A673 (cell line): ENCODE measurements around the gene FASTKD1. TPM values are rescaled to one million over a fixed set of nuclear protein-coding genes. Genes with fewer than 3 reads are reported as not detected.

ENCODE experiments used
- BruUV-seq: library from RNA; stranded (reverse); fragments of 400-500 nt; replicated peaks from 2 replicates; lab custom pipeline; 2021; lab: Mats Ljungman, UMichigan
- CTCF ChIA-PET: fragments of 300-600 bp; sonication (Branson Sonifier 250); formaldehyde crosslinking; loops from one replicate; lab custom pipeline; 2022; ENCODE audit warnings: antibody characterized with exemption; lab: Charles Lee
- POLR2A ChIA-PET: fragments of 300-600 bp; sonication (Branson Sonifier 250); formaldehyde crosslinking; loops from one replicate; lab custom pipeline; 2022; ENCODE audit warnings: antibody characterized with exemption; ENCODE audit not compliant: low non-redundant PET; lab: Charles Lee
- DNase-seq: peaks from one replicate; pipeline ENCODE4 v3.0.0-alpha.2; 2015; ENCODE audit warnings: low spot score
- H3K27ac ChIP-seq: fragments of 200-600 bp; sonication (generic); 2 replicates; pipeline ENCODE4 v1.5.1; 2016; ENCODE audit warnings: mixed run types, low read depth, mild to moderate bottlenecking, mixed read lengths, antibody characterized with exemption, low read length; ENCODE audit not compliant: poor library complexity, severe bottlenecking
- H3K27me3 ChIP-seq: fragments of 200-600 bp; sonication (generic); replicated peaks from 2 replicates; pipeline ENCODE4 v1.6.1; 2017; ENCODE audit warnings: mixed run types, low read depth, mild to moderate bottlenecking, mixed read lengths, antibody characterized with exemption, low read length; ENCODE audit not compliant: insufficient read depth, poor library complexity
- H3K36me3 ChIP-seq: fragments of 200-600 bp; sonication (generic); 2 replicates; pipeline ENCODE4 v1.6.1; 2016; ENCODE audit warnings: mixed run types, mild to moderate bottlenecking, mixed read lengths, antibody characterized with exemption, low read length; ENCODE audit not compliant: insufficient read depth, poor library complexity, severe bottlenecking
- H3K4me1 ChIP-seq: fragments of 200-600 bp; sonication (generic); 2 replicates; pipeline ENCODE4 v1.6.1; 2017; ENCODE audit warnings: mixed run types, mild to moderate bottlenecking, mixed read lengths, antibody characterized with exemption, low read length; ENCODE audit not compliant: insufficient read depth, poor library complexity, severe bottlenecking
- H3K4me3 ChIP-seq: fragments of 200-600 bp; sonication (generic); 2 replicates; pipeline ENCODE4 v1.5.1; 2016; ENCODE audit warnings: low read depth, mixed run types, mild to moderate bottlenecking, mixed read lengths, low read length; ENCODE audit not compliant: poor library complexity, severe bottlenecking
- H3K9me3 ChIP-seq: fragments of 200-600 bp; sonication (generic); 2 replicates; pipeline ENCODE4 v1.6.1; 2016; ENCODE audit warnings: mixed run types, low read depth, mild to moderate bottlenecking, mixed read lengths, antibody characterized with exemption, low read length; ENCODE audit not compliant: poor library complexity, severe bottlenecking
- EZH2 ChIP-seq: fragments of 200-600 bp; sonication (generic); IDR thresholded peaks from 2 replicates; pipeline ENCODE4 v1.6.1; 2017; ENCODE audit warnings: borderline replicate concordance, low read depth, mild to moderate bottlenecking, mixed read lengths, antibody characterized with exemption, low read length; ENCODE audit not compliant: poor library complexity, severe bottlenecking
- intact Hi-C: fragments of 100-400 bp; cut with micrococcal nuclease; formaldehyde crosslinking; loops from one replicate; pipeline ENCODE4 v1.10.0; 2022; ENCODE audit not compliant: unreplicated experiment
- total RNA-seq: library from RNA; stranded (reverse); gene quantifications from 2 replicates; pipeline ENCODE4 v1.2.3, GENCODE V29; 2021
- TF ChIP-seq, protein P1 (sequence below): fragments of 300-800, 200-600 bp; sonication (generic); conservative IDR thresholded peaks from 2 replicates; pipeline ENCODE4 v1.5.1; 2017; ENCODE audit warnings: low read depth, mild to moderate bottlenecking, antibody characterized with exemption, low read length, moderate library complexity, mixed read lengths

Gene FASTKD1
- total RNA-seq, 1 experiment from 2014 or later: 37.3 TPM

DNA sequence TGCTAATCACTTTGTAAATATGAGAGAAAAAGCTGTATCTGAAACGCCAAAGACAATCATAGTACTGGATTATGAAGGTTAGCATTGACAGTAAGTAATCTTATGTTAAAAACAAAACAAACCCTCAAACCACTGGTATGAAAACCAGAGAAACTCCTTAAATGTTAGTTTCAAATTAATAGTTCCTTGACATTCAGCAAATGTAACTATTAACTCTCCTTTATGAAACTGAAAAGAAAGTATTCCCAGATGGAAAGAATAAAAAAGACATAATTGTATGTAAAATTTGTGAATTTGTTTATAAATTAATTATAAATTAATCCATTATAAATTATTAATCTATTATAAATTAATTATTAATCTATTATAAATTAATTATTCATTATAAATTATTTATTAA lies 12.3 kb downstream of the FASTKD1 start:
- intact Hi-C loops: no loop called here
- CTCF ChIA-PET: no interaction called here
- Histone ChIP-seq H3K4me1 (no peaks in the 10 kb centered on the region), H3K9me3 (no peaks in the 10 kb centered on the region), H3K4me3 (no peak overlapping the region), H3K36me3 (no peaks in the 10 kb centered on the region), H3K27ac (no peak overlapping the region), H3K27me3 (no peaks in the 10 kb centered on the region)
- POLR2A ChIA-PET: no interaction called here
- no TSS peak for BruUV-seq
- peak; percentile 9 for DNase-seq
- no peak for TF ChIP-seq EZH2
- TF ChIP-seq, protein P1, sequence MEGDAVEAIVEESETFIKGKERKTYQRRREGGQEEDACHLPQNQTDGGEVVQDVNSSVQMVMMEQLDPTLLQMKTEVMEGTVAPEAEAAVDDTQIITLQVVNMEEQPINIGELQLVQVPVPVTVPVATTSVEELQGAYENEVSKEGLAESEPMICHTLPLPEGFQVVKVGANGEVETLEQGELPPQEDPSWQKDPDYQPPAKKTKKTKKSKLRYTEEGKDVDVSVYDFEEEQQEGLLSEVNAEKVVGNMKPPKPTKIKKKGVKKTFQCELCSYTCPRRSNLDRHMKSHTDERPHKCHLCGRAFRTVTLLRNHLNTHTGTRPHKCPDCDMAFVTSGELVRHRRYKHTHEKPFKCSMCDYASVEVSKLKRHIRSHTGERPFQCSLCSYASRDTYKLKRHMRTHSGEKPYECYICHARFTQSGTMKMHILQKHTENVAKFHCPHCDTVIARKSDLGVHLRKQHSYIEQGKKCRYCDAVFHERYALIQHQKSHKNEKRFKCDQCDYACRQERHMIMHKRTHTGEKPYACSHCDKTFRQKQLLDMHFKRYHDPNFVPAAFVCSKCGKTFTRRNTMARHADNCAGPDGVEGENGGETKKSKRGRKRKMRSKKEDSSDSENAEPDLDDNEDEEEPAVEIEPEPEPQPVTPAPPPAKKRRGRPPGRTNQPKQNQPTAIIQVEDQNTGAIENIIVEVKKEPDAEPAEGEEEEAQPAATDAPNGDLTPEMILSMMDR: no peak

DNA sequence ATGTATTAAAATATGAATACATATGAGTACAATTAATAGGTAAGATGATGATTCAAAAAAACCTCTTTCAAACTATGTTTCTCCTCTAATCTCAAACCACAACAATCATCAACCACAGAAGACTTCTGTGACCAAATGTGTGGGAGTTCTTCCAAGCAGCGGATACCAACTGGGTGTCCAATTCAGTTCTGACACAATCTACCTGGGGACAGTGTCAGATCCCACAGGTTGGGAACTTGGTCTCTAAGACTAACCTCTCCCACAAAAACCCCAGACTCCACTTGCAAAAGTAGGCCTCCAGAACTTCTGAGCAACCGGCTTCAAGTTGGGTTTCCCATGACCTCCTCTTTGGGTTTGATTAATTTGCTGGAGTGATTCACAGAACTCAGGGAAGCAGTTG lies 26.9 kb downstream of the FASTKD1 start:
- ChIA-PET CTCF (no interaction called here), POLR2A (no interaction called here)
- no peaks in the 10 kb centered on the region for H3K4me1 ChIP-seq
- no peak for TF ChIP-seq EZH2
- TF ChIP-seq, protein P1: no peak
- no peak overlapping the region for H3K27ac ChIP-seq
- H3K9me3 ChIP-seq: no peaks in the 10 kb centered on the region
- H3K4me3 ChIP-seq: no peak overlapping the region
- no TSS peak for BruUV-seq
- no peaks in the 10 kb centered on the region for H3K27me3 ChIP-seq
- H3K36me3 ChIP-seq: no peaks in the 10 kb centered on the region
- intact Hi-C loops: no loop called here
- DNase-seq: no peak

DNA sequence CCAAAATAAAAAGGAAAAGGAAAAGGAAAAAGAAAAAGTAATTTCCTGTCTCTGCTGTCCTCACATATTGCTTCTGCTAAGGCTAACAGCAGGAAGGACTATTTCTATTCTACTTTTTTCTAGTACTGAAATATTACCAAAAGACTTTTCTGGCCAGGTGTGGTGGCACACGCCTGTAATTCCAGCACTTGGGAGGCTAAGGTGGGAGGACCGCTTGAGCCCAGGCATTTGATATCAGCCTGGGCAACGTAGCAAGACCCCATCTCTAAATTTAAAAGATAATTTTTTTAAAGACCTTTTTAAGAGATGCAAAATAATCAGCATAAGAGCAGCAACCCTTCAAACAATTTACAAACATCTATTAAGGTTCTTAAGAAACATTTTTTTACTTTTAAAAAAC lies 31.2 kb downstream of the FASTKD1 start:
- CTCF ChIA-PET: no interaction called here

More for the DNA sequence above, 31.2 kb downstream of the FASTKD1 start:
- Histone ChIP-seq H3K4me1 (no peaks in the 10 kb centered on the region), H3K27me3 (no peaks in the 10 kb centered on the region), H3K4me3 (no peak overlapping the region), H3K36me3 (no peaks in the 10 kb centered on the region), H3K9me3 (no peaks in the 10 kb centered on the region), H3K27ac (no peak overlapping the region)
- BruUV-seq: no TSS peak
- POLR2A ChIA-PET: no interaction called here
- no peak for DNase-seq
- TF ChIP-seq, protein P1: no peak
- TF ChIP-seq EZH2: no peak
- intact Hi-C loops: no loop called here
